HG03378 (cell line): Measurements from ENCODE around the gene ZDHHC18.
A peak's percentile ranks its signal among the peaks of the same experiment; 100 is the strongest.

Source experiments
- ATAC-seq: cut with Tn5 transposase; IDR thresholded peaks from one replicate; pipeline ENCODE4 v1.9.1; 2021; ENCODE audit warnings: mild to moderate bottlenecking, moderate library complexity; ENCODE audit not compliant: unreplicated experiment

The ZDHHC18 gene

GRCh38 chr1:26890467-26890796, 63.9 kb downstream of the ZDHHC18 start:
- peak; percentile 12 for ATAC-seq

- no peak for ATAC-seq
Observed at GRCh38 chr1:26894263-26894662, 67.8 kb downstream of the ZDHHC18 start.

GRCh38 chr1:26897351-26897750, 70.9 kb downstream of the ZDHHC18 start:
- ATAC-seq = no peak

GRCh38 chr1:26900001-26900814, 73.7 kb downstream of the ZDHHC18 start, which contains the start of gene GPATCH3:
Gene GPATCH3, minus strand, starts transcription at chr1:26900467. Its CDS starts 25 bp downstream, at chr1:26900442.
- ATAC-seq = peak; percentile 64

GRCh38 chr1:26900815-26901511, 74.5 kb downstream of the ZDHHC18 start:
- no peak for ATAC-seq
